Mucosa of descending colon (tissue), 3 donors: ENCODE data around the gene SPAG9. TPM values are rescaled to one million over a fixed set of nuclear protein-coding genes. Genes with fewer than 3 reads are reported as not detected.

Experiments
- ATAC-seq: fragments of 200-7000 bp; cut with Tn5 transposase; one replicate; pipeline ENCODE4 v1.9.1; 2020; ENCODE audit warnings: mild to moderate bottlenecking, moderate library complexity
- DNase-seq, 3 donors: peaks; one replicate each; pipeline ENCODE4 v3.0.0-alpha.2; 2020
- H3K36me3 ChIP-seq: fragments of 200-600 bp; one replicate; pipeline ENCODE4 v1.8.0; 2021; ENCODE audit warnings: low read depth, mild to moderate bottlenecking
- H3K4me1 ChIP-seq: fragments of 200-600 bp; one replicate; pipeline ENCODE4 v1.8.0; 2021; ENCODE audit warnings: low read depth, mild to moderate bottlenecking
- H3K4me3 ChIP-seq: fragments of 200-600 bp; one replicate; pipeline ENCODE4 v1.8.0; 2021; ENCODE audit warnings: mild to moderate bottlenecking
- H3K9me3 ChIP-seq: fragments of 200-600 bp; one replicate; pipeline ENCODE4 v1.8.0; 2021; ENCODE audit warnings: mild to moderate bottlenecking
- intact Hi-C, 2 donors: fragments of 100-400 bp; cut with DNase I in 1 of 2; cut with micrococcal nuclease in 1 of 2; formaldehyde crosslinking; loops; one replicate each; pipeline versions ENCODE4 v1.11.0 to v1.11.1; 2022; cut with DNase I, micrococcal nuclease
- total RNA-seq, 3 donors: library from RNA; stranded (reverse); fragmentation: NEBNext Ultra II Directional in 2 of 3; extraction: Animal tissue kit (Norgen Biotek cat#: 25700) in 2 of 3; gene quantifications; one replicate each; pipeline versions ENCODE4 v1.2.1 to v1.2.4, GENCODE V29; 2021 to 2023
- TF ChIP-seq, protein P1 (sequence below): fragments of 200-600 bp; IDR thresholded peaks from one replicate; pipeline ENCODE4 v1.8.0; 2022; ENCODE audit warnings: antibody characterized with exemption, mild to moderate bottlenecking
- donor health status: DM: no; HTN: no; CAD: no; lungs with moderate emphysema.
- donor health status: DM: no; HTN: no; CAD: no.
- donor health status: DM: no; HTN: yes; CAD: no.

SPAG9 gene
- total RNA-seq, 3 donors from 2014 or later = 64.1 to 96.7 (median 79.8) TPM

DNA sequence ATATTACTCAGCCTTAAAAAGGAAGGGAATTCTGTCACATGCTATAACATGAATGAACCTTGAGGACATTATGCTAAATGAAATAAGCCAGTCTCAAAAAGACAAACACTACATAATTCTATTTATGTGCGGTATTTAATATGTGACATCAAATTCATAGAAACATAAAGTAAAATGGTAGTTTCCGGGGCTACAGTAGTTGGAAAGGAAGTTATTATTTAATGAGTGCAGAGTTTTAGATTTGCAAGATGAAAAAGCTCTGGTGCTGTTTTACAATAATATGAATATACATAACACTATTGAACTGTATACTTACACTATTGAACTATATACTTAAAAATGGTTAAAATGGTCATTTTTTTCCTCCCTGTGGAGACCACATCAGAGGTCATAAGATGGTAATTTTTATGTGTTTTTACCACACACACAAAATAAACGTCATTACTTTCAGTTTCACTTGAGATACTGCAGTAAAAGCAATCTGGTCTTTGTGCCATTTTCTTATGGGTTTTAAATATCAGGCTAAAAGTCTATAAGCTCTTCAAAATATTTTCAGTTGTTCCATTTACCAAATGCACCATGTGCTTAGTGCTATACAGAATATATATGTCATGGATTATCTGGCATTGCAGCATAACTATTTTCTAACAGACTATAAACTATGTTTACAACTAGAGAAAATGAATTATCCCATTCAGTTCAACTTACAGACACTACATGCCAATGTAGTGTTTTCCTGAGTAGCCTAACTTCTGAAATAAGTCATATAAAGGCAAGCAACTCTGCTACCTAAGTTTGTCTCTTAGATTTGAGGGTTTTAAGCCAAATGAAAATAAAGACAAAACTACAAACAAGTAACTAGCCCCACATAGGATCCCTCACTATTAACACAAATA, 90.9 kb downstream of the SPAG9 start:
- no peaks in the 10 kb centered on the region for H3K9me3 ChIP-seq
- peak; percentile 65 for ATAC-seq
- TF ChIP-seq, protein P1, sequence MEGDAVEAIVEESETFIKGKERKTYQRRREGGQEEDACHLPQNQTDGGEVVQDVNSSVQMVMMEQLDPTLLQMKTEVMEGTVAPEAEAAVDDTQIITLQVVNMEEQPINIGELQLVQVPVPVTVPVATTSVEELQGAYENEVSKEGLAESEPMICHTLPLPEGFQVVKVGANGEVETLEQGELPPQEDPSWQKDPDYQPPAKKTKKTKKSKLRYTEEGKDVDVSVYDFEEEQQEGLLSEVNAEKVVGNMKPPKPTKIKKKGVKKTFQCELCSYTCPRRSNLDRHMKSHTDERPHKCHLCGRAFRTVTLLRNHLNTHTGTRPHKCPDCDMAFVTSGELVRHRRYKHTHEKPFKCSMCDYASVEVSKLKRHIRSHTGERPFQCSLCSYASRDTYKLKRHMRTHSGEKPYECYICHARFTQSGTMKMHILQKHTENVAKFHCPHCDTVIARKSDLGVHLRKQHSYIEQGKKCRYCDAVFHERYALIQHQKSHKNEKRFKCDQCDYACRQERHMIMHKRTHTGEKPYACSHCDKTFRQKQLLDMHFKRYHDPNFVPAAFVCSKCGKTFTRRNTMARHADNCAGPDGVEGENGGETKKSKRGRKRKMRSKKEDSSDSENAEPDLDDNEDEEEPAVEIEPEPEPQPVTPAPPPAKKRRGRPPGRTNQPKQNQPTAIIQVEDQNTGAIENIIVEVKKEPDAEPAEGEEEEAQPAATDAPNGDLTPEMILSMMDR = no peak
- intact Hi-C loops = no loop called here
- no peak for DNase-seq
- H3K4me1 ChIP-seq = no peaks in the 10 kb centered on the region
- H3K4me3 ChIP-seq = no peak overlapping the region
- no peaks in the 10 kb centered on the region for H3K36me3 ChIP-seq

DNA sequence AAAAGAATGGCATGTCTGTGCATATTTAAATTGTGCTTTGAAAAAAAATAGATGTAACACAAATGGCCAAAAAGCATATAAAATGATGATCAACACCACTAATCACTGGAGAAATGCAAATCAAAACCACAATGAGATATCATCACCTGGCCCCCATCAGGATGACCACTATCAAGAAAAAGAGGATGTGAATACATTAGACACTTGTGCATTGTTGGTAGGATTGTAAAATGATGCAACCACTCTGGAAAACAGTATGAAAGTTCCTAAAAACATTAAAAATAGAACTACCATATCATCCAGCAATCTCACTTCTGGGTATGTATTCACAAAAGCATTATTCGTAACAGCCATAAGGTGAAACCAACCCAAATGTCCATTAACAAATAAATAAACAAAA, 91.5 kb downstream of the SPAG9 start:
- ATAC-seq (no peak), DNase-seq (no peak)
- TF ChIP-seq, protein P1 = no peak
- intact Hi-C loops = no loop called here
- Histone ChIP-seq H3K4me3 (no peak overlapping the region), H3K9me3 (no peaks in the 10 kb centered on the region), H3K36me3 (no peaks in the 10 kb centered on the region), H3K4me1 (no peaks in the 10 kb centered on the region)

DNA sequence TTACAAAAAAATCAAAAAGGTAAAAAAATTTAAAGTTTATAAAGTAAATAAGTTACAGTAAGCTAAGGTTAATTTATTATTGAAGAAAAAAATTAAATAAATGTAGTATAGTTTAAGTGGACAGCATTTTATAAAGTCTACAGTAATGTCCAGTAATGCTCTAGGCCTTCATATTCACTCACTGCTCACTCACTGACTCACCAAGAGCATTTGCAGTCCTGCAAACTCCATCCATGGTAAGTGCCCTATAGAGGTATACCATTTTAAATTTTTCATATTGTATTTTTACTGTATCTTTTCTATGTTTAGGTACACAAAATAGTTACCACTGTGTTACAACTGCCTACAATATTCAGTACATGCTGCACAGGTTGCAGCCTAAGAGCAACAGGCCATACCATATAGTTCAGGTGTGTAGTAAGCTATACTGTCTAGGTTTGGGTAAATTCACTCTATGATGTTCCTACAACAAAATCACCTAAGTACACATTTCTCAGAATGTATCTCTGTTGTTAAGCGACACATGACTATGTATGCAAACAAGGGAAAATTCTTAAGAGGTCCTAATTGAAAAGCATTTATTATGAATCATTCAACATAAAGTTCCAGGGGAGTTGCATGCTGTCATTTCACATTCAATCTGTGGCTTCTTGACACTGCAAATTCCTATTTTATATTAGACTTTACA, 92.3 kb downstream of the SPAG9 start:
- intact Hi-C loops = no loop called here
- Histone ChIP-seq H3K36me3 (no peaks in the 10 kb centered on the region), H3K4me1 (no peaks in the 10 kb centered on the region), H3K4me3 (no peak overlapping the region), H3K9me3 (no peaks in the 10 kb centered on the region)
- DNase-seq (no peak), ATAC-seq (no peak)
- TF ChIP-seq, protein P1 = no peak

DNA sequence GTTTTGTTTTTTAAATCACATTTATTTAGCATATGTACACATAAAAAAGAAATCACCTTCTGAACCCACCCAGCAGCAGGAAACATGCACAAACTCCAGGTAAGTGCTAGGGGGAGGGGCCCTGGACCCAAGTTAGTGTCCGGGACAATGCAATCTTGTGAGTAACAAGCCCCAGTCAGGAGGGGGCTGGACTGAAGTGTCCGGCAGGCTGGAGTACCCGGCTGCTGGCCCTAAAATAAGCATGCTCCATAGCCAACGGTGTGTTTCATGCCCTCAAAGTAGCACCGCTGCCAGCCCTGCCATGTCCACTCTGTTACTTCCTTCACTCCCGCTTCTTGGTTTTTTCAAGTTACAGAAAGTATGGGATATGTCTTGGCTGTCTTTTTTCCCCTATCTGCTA, 102.1 kb downstream of the SPAG9 start:
- no peak overlapping the region for H3K4me3 ChIP-seq
- peaks cover 10% of the 10 kb centered on the region for H3K36me3 ChIP-seq
- H3K9me3 ChIP-seq = no peaks in the 10 kb centered on the region
- DNase-seq (no peak), ATAC-seq (no peak)
- no peaks in the 10 kb centered on the region for H3K4me1 ChIP-seq
- TF ChIP-seq, protein P1 = no peak
- intact Hi-C loops = no loop called here

DNA sequence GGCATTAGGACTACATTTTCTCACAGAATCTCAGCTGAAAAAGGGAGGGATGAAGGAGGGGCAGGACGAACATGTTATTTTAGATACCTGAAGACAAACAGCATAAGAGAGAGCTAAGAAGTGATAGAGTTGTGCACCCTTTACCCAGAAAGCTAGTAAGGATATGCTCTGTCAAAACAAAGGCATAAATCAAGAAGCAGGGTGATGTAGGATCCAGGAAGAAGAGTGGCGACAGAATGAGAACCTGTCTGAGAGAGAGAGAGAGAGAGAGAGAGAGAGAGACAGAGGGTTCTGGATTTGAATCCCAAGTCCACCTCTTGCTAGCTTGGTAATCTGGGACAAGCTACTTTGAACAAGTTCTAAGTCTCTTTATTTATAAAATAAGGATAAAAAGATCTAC, 103.4 kb downstream of the SPAG9 start:
- no peak overlapping the region for H3K4me3 ChIP-seq
- no peaks in the 10 kb centered on the region for H3K4me1 ChIP-seq
- no peak for DNase-seq
- no peak for ATAC-seq
- intact Hi-C loops = no loop called here
- TF ChIP-seq, protein P1 = no peak
- H3K9me3 ChIP-seq = no peaks in the 10 kb centered on the region
- peaks cover 10% of the 10 kb centered on the region for H3K36me3 ChIP-seq
